ENCODE measurements around the gene GNS. TPM values are rescaled to one million over a fixed set of nuclear protein-coding genes. Genes with fewer than 3 reads are reported as not detected.

Gene GNS
- total and polyA plus RNA-seq, 2 of the 13 experiments (the other 11 are each of a cell fraction or from before 2014, with no cell fraction given): 49.8 to 51.0 TPM

DNA sequence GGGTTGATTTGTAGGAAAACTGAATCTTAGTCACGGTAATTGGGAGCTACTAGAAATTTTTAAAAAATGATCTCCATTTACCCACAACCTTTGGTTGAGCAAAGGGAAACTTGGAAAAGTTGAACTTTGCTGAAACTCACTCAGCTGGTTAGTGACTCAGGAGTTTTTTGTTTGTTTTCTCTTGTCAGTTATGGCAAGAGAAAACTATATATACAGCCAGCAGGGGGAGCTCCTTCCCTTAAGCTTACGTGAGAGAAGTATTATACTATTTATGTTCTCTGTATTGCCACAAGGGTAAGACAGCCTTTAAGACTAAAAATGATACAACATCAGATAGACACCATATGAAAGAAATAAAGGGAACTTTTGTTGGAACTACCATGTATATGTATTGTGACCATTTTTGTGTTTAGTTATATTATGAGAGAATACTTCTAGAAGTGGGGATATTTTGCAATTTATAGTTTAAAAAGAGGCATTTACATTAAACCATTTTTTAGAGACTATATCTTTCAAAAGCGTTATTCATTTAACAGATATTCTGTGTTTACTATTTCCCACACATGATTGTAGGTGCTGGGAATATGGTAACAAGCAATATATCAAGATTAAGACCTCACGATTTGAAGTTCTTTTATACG, 37.1 kb upstream of the GNS start:
- FAIRE-seq: peak; percentile 77
- Histone ChIP-seq H3K27me3 (ENCODE audit: control insufficient read depth in 1 of 2, insufficient read depth in 2 of 2, low read length in 2 of 2) (no peaks in the 10 kb centered on the region), H3K4me3 (replicated peaks in 1 of 3; ENCODE audit: insufficient read depth in 1 of 3, low read depth in 2 of 3, low read length in 3 of 3) (no peak overlapping the region; a peak in 1 of 6 replicates), H3K9me3 (ENCODE audit: low read length) (no peaks in the 10 kb centered on the region), H3K79me2 (ENCODE audit: insufficient read depth, low read length) (no peaks in the 10 kb centered on the region), H2AFZ (ENCODE audit: low read length) (no peak overlapping the region), H4K20me1 (ENCODE audit: insufficient read depth, low read length) (no peaks in the 10 kb centered on the region), H3K4me2 (ENCODE audit: low read depth, low read length) (peak overlapping the region; percentile 34; the same call in 1 of the 2 replicates), H3K9ac (ENCODE audit: insufficient read depth, low read depth, low read length) (no peak overlapping the region), H3K36me3 (replicated peaks in 1 of 2; ENCODE audit: control insufficient read depth in 1 of 2, insufficient read depth in 2 of 2, low read length in 2 of 2) (no peaks in the 10 kb centered on the region), H3K4me1 (ENCODE audit: insufficient read depth, low read length) (peaks cover 39% of the 10 kb centered on the region), H3K27ac (ENCODE audit: extremely low read length, insufficient read depth, low read length) (peak overlapping the region; percentile 39)
- peak; percentile 92 for DNase-seq (ENCODE audit: low spot score)
- ATAC-seq: peak; percentile 76
- CTCF ChIA-PET (ENCODE audit: low intra/inter-chr PET ratio, low total read pairs): no interaction called here
- no TSS peak for BruUV-seq (replicated peaks)
- intact Hi-C loops (cut with micrococcal nuclease; ENCODE audit: unreplicated experiment): no loop called here
- in situ Hi-C loops (cut with HindIII; ENCODE audit: extremely low pct_ligation_motif_present, low pct_unique_long_range_greater_than_20kb): no loop called here
- 20% methylated on average over 5 of the region's 5 CpGs for WGBS (ENCODE audit: low lambda C conversion rate)
- POLR2A ChIA-PET: interaction anchor here (0.7 to 1.7 kb wide), 4 partner anchors 16 to 373 kb away, joined by 3 to 7 read pairs (median 4); partner anchors contain the start of gene LEMD3
- TF ChIP-seq, protein P1, sequence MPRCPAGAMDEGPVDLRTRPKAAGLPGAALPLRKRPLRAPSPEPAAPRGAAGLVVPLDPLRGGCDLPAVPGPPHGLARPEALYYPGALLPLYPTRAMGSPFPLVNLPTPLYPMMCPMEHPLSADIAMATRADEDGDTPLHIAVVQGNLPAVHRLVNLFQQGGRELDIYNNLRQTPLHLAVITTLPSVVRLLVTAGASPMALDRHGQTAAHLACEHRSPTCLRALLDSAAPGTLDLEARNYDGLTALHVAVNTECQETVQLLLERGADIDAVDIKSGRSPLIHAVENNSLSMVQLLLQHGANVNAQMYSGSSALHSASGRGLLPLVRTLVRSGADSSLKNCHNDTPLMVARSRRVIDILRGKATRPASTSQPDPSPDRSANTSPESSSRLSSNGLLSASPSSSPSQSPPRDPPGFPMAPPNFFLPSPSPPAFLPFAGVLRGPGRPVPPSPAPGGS (CRISPR knock-in tag; IDR thresholded peaks at IDR 0.05): no peak
- peak; percentile 87 for TF ChIP-seq NFE2 (CRISPR knock-in tag; IDR thresholded peaks at IDR 0.05)
- TF ChIP-seq FOXA3 (CRISPR knock-in tag; IDR thresholded peaks at IDR 0.05): 0 out of 2 replicates have a peak, but pooled peaks have one; percentile 28
- TF ChIP-seq STAG1 (CRISPR knock-in tag; IDR thresholded peaks at IDR 0.05): peak; percentile 33; the same call in 1 of the 2 replicates
- TF ChIP-seq, protein P2, sequence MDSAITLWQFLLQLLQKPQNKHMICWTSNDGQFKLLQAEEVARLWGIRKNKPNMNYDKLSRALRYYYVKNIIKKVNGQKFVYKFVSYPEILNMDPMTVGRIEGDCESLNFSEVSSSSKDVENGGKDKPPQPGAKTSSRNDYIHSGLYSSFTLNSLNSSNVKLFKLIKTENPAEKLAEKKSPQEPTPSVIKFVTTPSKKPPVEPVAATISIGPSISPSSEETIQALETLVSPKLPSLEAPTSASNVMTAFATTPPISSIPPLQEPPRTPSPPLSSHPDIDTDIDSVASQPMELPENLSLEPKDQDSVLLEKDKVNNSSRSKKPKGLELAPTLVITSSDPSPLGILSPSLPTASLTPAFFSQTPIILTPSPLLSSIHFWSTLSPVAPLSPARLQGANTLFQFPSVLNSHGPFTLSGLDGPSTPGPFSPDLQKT (CRISPR knock-in tag; IDR thresholded peaks at IDR 0.05; ENCODE audit: borderline replicate concordance): no peak
- TF ChIP-seq CREB1 (IDR thresholded peaks at IDR 0.05): no peak
- peak; percentile 36; the same call in 1 of the 2 replicates for TF ChIP-seq CREB1 (CRISPR knock-in tag; IDR thresholded peaks at IDR 0.05)
- no peak for TF ChIP-seq U2AF2 (IDR thresholded peaks at IDR 0.05; ENCODE audit: low read depth, low read length)
- no peak for TF ChIP-seq RCOR2 (CRISPR knock-in tag; IDR thresholded peaks at IDR 0.05)
- no peak for TF ChIP-seq MTA1 (CRISPR knock-in tag; IDR thresholded peaks at IDR 0.05; ENCODE audit: borderline replicate concordance)
- peak; percentile 21; the same call in 1 of the 2 replicates for TF ChIP-seq SMC3 (IDR thresholded peaks at IDR 0.05; ENCODE audit: low read length)
- TF ChIP-seq PPARG (CRISPR knock-in tag; conservative IDR thresholded peaks at IDR 0.05): 0 out of 2 replicates have a peak, but pooled peaks have one; percentile 39
- TF ChIP-seq, protein P3, sequence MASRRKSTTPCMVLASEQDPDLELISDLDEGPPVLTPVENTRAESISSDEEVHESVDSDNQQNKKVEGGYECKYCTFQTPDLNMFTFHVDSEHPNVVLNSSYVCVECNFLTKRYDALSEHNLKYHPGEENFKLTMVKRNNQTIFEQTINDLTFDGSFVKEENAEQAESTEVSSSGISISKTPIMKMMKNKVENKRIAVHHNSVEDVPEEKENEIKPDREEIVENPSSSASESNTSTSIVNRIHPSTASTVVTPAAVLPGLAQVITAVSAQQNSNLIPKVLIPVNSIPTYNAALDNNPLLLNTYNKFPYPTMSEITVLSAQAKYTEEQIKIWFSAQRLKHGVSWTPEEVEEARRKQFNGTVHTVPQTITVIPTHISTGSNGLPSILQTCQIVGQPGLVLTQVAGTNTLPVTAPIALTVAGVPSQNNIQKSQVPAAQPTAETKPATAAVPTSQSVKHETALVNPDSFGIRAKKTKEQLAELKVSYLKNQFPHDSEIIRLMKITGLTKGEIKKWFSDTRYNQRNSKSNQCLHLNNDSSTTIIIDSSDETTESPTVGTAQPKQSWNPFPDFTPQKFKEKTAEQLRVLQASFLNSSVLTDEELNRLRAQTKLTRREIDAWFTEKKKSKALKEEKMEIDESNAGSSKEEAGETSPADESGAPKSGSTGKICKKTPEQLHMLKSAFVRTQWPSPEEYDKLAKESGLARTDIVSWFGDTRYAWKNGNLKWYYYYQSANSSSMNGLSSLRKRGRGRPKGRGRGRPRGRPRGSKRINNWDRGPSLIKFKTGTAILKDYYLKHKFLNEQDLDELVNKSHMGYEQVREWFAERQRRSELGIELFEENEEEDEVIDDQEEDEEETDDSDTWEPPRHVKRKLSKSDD (CRISPR knock-in tag; IDR thresholded peaks at IDR 0.05; ENCODE audit: low read depth): no peak
- no peak for TF ChIP-seq ZNF672 (CRISPR knock-in tag; IDR thresholded peaks at IDR 0.05)
- TF ChIP-seq, protein P4, sequence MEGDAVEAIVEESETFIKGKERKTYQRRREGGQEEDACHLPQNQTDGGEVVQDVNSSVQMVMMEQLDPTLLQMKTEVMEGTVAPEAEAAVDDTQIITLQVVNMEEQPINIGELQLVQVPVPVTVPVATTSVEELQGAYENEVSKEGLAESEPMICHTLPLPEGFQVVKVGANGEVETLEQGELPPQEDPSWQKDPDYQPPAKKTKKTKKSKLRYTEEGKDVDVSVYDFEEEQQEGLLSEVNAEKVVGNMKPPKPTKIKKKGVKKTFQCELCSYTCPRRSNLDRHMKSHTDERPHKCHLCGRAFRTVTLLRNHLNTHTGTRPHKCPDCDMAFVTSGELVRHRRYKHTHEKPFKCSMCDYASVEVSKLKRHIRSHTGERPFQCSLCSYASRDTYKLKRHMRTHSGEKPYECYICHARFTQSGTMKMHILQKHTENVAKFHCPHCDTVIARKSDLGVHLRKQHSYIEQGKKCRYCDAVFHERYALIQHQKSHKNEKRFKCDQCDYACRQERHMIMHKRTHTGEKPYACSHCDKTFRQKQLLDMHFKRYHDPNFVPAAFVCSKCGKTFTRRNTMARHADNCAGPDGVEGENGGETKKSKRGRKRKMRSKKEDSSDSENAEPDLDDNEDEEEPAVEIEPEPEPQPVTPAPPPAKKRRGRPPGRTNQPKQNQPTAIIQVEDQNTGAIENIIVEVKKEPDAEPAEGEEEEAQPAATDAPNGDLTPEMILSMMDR (CRISPR knock-in tag; IDR thresholded peaks at IDR 0.05): peak; percentile 67
- TF ChIP-seq ZNF850 (CRISPR knock-in tag; conservative IDR thresholded peaks at IDR 0.05): no peak
- TF ChIP-seq TCF7L2 (IDR thresholded peaks at IDR 0.05; ENCODE audit: low read depth, low read length): no peak
- no peak for TF ChIP-seq RFX3 (CRISPR knock-in tag; IDR thresholded peaks at IDR 0.05)
- TF ChIP-seq MIER2 (CRISPR knock-in tag; IDR thresholded peaks at IDR 0.05): no peak

All from HepG2 (cell line).